A549 (cell line): ENCODE data around the gene MEX3C.

Experiments
- CTCF ChIP-seq: fragments of >200 bp; sonication (Bioruptor Twin); formaldehyde crosslinking; IDR thresholded peaks from 3 replicates; pipeline ENCODE4 v1.5.1; 2016
- E2F6 ChIP-seq: IDR thresholded peaks from 2 replicates; pipeline ENCODE4 v1.6.1; 2012; ENCODE audit warnings: low read depth, borderline replicate concordance
- EP300 ChIP-seq, 2 experiments: fragments of >200 bp; sonication (Bioruptor Twin); formaldehyde crosslinking; IDR thresholded peaks; 2 replicates in 1 of 2; 3 replicates in 1 of 2; pipeline ENCODE4 v1.6.1; 2016 to 2017
- FOSL2 ChIP-seq, 2 experiments: fragments of 450-650 bp in 1 of 2; fragments of >200 bp in 1 of 2; sonication (Bioruptor Twin) in 1 of 2; formaldehyde crosslinking; IDR thresholded peaks; 2 replicates each; pipeline versions ENCODE4 v1.5.0 to v1.6.1; 2016 to 2020; ENCODE audit warnings: mild to moderate bottlenecking in 1 of 2, moderate library complexity in 1 of 2
- HDAC2 ChIP-seq: fragments of 200-600 bp; sonication (generic); IDR thresholded peaks from 2 replicates; pipeline ENCODE4 v1.6.1; 2016
- JUN ChIP-seq, 2 experiments: fragments of >200 bp; sonication (Bioruptor Twin); formaldehyde crosslinking; IDR thresholded peaks; 2 replicates in 1 of 2; 3 replicates in 1 of 2; pipeline ENCODE4 v1.6.1; 2016 to 2017
- KDM5A ChIP-seq: fragments of 200-600 bp; sonication (generic); IDR thresholded peaks from 2 replicates; pipeline ENCODE4 v1.6.1; 2016; ENCODE audit warnings: antibody characterized with exemption, mild to moderate bottlenecking
- PBX3 ChIP-seq: IDR thresholded peaks from 2 replicates; pipeline ENCODE4 v1.6.1; 2012
- PHF8 ChIP-seq: fragments of 200-600 bp; sonication (generic); IDR thresholded peaks from 2 replicates; pipeline ENCODE4 v1.6.1; 2016; ENCODE audit warnings: low read depth, mild to moderate bottlenecking, antibody characterized with exemption, moderate library complexity, borderline replicate concordance
- POLR2AphosphoS2 ChIP-seq: conservative IDR thresholded peaks from 2 replicates; pipeline ENCODE4 v1.6.1; 2012; ENCODE audit warnings: low read length, improper control_type of control experiment, inconsistent platforms
- RARB ChIP-seq: fragments of 250-450 bp; sonication (Bioruptor Pico); IDR thresholded peaks from 2 replicates; pipeline ENCODE4 v1.8.0; 2021; ENCODE audit warnings: mild to moderate bottlenecking, moderate library complexity
- RCOR1 ChIP-seq: fragments of 150-350 bp; IDR thresholded peaks from 2 replicates; pipeline ENCODE4 v1.6.1; 2014; ENCODE audit warnings: antibody characterized with exemption, low read length, low read depth
- REST ChIP-seq: fragments of 200-600 bp; sonication (generic); IDR thresholded peaks from 2 replicates; pipeline ENCODE4 v1.6.1; 2016; ENCODE audit warnings: antibody characterized with exemption, mild to moderate bottlenecking, moderate library complexity
- TP53 ChIP-seq: fragments of 250-450 bp; sonication (Bioruptor Pico); IDR thresholded peaks from 2 replicates; pipeline ENCODE4 v1.5.0; 2021; ENCODE audit warnings: mild to moderate bottlenecking, moderate library complexity

- TF ChIP-seq REST, result no peak
- no peak for TF ChIP-seq PBX3
- no peak for TF ChIP-seq CTCF
- TF ChIP-seq HDAC2, result no peak
- TF ChIP-seq EP300 (IDR thresholded peaks at IDR 0.05), result no peak
- TF ChIP-seq PHF8, result no peak
- TF ChIP-seq TP53 (CRISPR knock-in tag), result no peak
- TF ChIP-seq JUN (IDR thresholded peaks at IDR 0.05), result no peak
- no peak for TF ChIP-seq POLR2AphosphoS2
- no peak for TF ChIP-seq RARB (CRISPR knock-in tag)
- no peak for TF ChIP-seq E2F6
- no peak for TF ChIP-seq KDM5A
- TF ChIP-seq FOSL2 (IDR thresholded peaks at IDR 0.05), result no peak
- no peak for TF ChIP-seq FOSL2 (CRISPR knock-in tag; IDR thresholded peaks at IDR 0.05)
- TF ChIP-seq RCOR1, result no peak
Observed at GRCh38 chr18:51149670-51150069, 47.8 kb downstream of the MEX3C start.
